H9 (cell line): ENCODE measurements around the gene C1orf105. TPM values are rescaled to one million over a fixed set of nuclear protein-coding genes. Genes with fewer than 3 reads are reported as not detected.

Experiments
- DNase-seq: peaks from one replicate; pipeline ENCODE4 v3.0.0-alpha.2; 2017
- H2AFZ ChIP-seq: one replicate; pipeline ENCODE4 v1.6.1; 2013; ENCODE audit warnings: mild to moderate bottlenecking, low read length, control low read depth, moderate library complexity
- H2AK5ac ChIP-seq: 2 replicates; pipeline ENCODE4 v1.6.1; 2013; ENCODE audit warnings: low read length, control low read depth, mixed read lengths; ENCODE audit not compliant: insufficient read length
- H2BK120ac ChIP-seq: one replicate; pipeline ENCODE4 v1.6.1; 2013; ENCODE audit warnings: low read depth, mild to moderate bottlenecking, low read length, control low read depth, inconsistent platforms; ENCODE audit not compliant: poor library complexity, severe bottlenecking
- H2BK12ac ChIP-seq: 2 replicates; pipeline ENCODE4 v1.6.1; 2013; ENCODE audit warnings: low read length, control low read depth, mixed read lengths, low read depth; ENCODE audit not compliant: insufficient read length
- H2BK15ac ChIP-seq: 2 replicates; pipeline ENCODE4 v1.6.1; 2013; ENCODE audit warnings: low read depth, low read length, control low read depth
- H2BK20ac ChIP-seq: one replicate; pipeline ENCODE4 v1.6.1; 2013; ENCODE audit warnings: low read depth, mild to moderate bottlenecking, low read length, control low read depth, inconsistent platforms; ENCODE audit not compliant: poor library complexity, severe bottlenecking
- H2BK5ac ChIP-seq: 2 replicates; pipeline ENCODE4 v1.6.1; 2013; ENCODE audit warnings: low read length, control low read depth, mixed read lengths; ENCODE audit not compliant: insufficient read length
- H3K14ac ChIP-seq: 2 replicates; pipeline ENCODE4 v1.6.1; 2013; ENCODE audit warnings: low read length, control low read depth; ENCODE audit not compliant: insufficient read depth
- H3K18ac ChIP-seq: 2 replicates; pipeline ENCODE4 v1.6.1; 2013; ENCODE audit warnings: low read depth, mild to moderate bottlenecking, mixed read lengths, low read length, control low read depth; ENCODE audit not compliant: insufficient read length
- H3K23ac ChIP-seq: 2 replicates; pipeline ENCODE4 v1.6.1; 2013; ENCODE audit warnings: low read length, control low read depth, mixed read lengths, low read depth; ENCODE audit not compliant: insufficient read length
- H3K23me2 ChIP-seq: 2 replicates; pipeline ENCODE4 v1.6.1; 2013; ENCODE audit warnings: low read depth, mild to moderate bottlenecking, mixed read lengths, low read length, control low read depth; ENCODE audit not compliant: insufficient read length, poor library complexity, severe bottlenecking
- H3K27ac ChIP-seq: 2 replicates; pipeline ENCODE4 v1.5.1; 2013; ENCODE audit warnings: low read length, control low read depth, mixed read lengths, low read depth; ENCODE audit not compliant: insufficient read length
- H3K27me3 ChIP-seq: 2 replicates; pipeline ENCODE4 v1.6.1; 2013; ENCODE audit warnings: low read length, control low read depth, inconsistent platforms; ENCODE audit not compliant: insufficient read depth
- H3K4ac ChIP-seq: 2 replicates; pipeline ENCODE4 v1.6.1; 2013; ENCODE audit warnings: low read depth, mild to moderate bottlenecking, control low read depth, inconsistent platforms, low read length, moderate library complexity
- H3K4me1 ChIP-seq: 2 replicates; pipeline ENCODE4 v1.6.1; 2013; ENCODE audit warnings: low read length, control low read depth, inconsistent platforms; ENCODE audit not compliant: insufficient read depth
- H3K4me2 ChIP-seq: 2 replicates; pipeline ENCODE4 v1.6.1; 2013; ENCODE audit warnings: low read length, control low read depth, mixed read lengths; ENCODE audit not compliant: insufficient read length, insufficient read depth
- H3K56ac ChIP-seq: 2 replicates; pipeline ENCODE4 v1.6.1; 2013; ENCODE audit warnings: low read depth, mild to moderate bottlenecking, mixed read lengths, low read length, control low read depth; ENCODE audit not compliant: insufficient read length
- H3K79me1 ChIP-seq: 2 replicates; pipeline ENCODE4 v1.6.1; 2013; ENCODE audit warnings: low read depth, mild to moderate bottlenecking, moderate library complexity, low read length, control low read depth, inconsistent platforms; ENCODE audit not compliant: insufficient read depth, poor library complexity, severe bottlenecking
- H3K79me2 ChIP-seq: 2 replicates; pipeline ENCODE4 v1.6.1; 2013; ENCODE audit warnings: low read length, control low read depth, inconsistent platforms; ENCODE audit not compliant: insufficient read depth
- H3K9ac ChIP-seq: 2 replicates; pipeline ENCODE4 v1.6.1; 2013; ENCODE audit warnings: low read length, control low read depth, mixed read lengths; ENCODE audit not compliant: insufficient read length; ENCODE audit errors: extremely low read depth
- H3K9me3 ChIP-seq: one replicate; pipeline ENCODE4 v1.6.1; 2013; ENCODE audit warnings: low read depth, low read length, inconsistent platforms; ENCODE audit not compliant: control insufficient read depth
- H3T11ph ChIP-seq: one replicate; pipeline ENCODE4 v1.6.1; 2013; ENCODE audit warnings: mild to moderate bottlenecking, low read length, control low read depth, inconsistent platforms
- H4K20me1 ChIP-seq: one replicate; pipeline ENCODE4 v1.6.1; 2013; ENCODE audit not compliant: control insufficient read depth, insufficient read length, insufficient read depth
- H4K5ac ChIP-seq: 2 replicates; pipeline ENCODE4 v1.6.1; 2013; ENCODE audit warnings: low read depth, mild to moderate bottlenecking, mixed read lengths, low read length, control low read depth; ENCODE audit not compliant: insufficient read length
- H4K8ac ChIP-seq: replicated peaks from 2 replicates; pipeline ENCODE4 v1.6.1; 2013; ENCODE audit warnings: low read length, control low read depth, mixed read lengths, low read depth; ENCODE audit not compliant: insufficient read length
- H4K91ac ChIP-seq: 2 replicates; pipeline ENCODE4 v1.6.1; 2013; ENCODE audit warnings: low read depth, mild to moderate bottlenecking, moderate library complexity, mixed read lengths, low read length, control low read depth; ENCODE audit not compliant: insufficient read length
- H3K27ac Mint-ChIP-seq, 3 experiments: 2 replicates in 2 of 3; 3 replicates in 1 of 3; pipeline ENCODE4 v1.8.0; 2020 to 2021; ENCODE audit warnings: mixed read lengths in 3 of 3, mild to moderate bottlenecking in 1 of 3, moderate library complexity in 1 of 3
- H3K27me3 Mint-ChIP-seq: 2 replicates; pipeline ENCODE4 v1.8.0; 2021; ENCODE audit warnings: low read depth, mild to moderate bottlenecking, moderate library complexity, mixed read lengths
- H3K36me3 Mint-ChIP-seq, 3 experiments: 2 replicates in 2 of 3; 3 replicates in 1 of 3; pipeline ENCODE4 v1.8.0; 2020 to 2021; ENCODE audit warnings: low read depth in 3 of 3, mixed read lengths in 3 of 3; ENCODE audit not compliant: insufficient read depth in 1 of 3
- H3K4me1 Mint-ChIP-seq, 2 experiments: 2 replicates each; pipeline ENCODE4 v1.8.0; 2020; ENCODE audit warnings: mixed read lengths in 2 of 2
- H3K4me3 Mint-ChIP-seq, 2 experiments: 2 replicates in 1 of 2; 3 replicates in 1 of 2; pipeline ENCODE4 v1.8.0; 2020 to 2021; ENCODE audit warnings: mild to moderate bottlenecking in 2 of 2, mixed read lengths in 2 of 2, moderate library complexity in 1 of 2
- H3K9me3 Mint-ChIP-seq, 2 experiments: 2 replicates in 1 of 2; 3 replicates in 1 of 2; pipeline ENCODE4 v1.8.0; 2020; ENCODE audit warnings: mild to moderate bottlenecking in 2 of 2, mixed read lengths in 2 of 2, moderate library complexity in 1 of 2
- WGBS: extraction: QIAGEN DNeasy Blood & Tissue Kit; methylation state at CpG from one replicate; pipeline ENCODE4 v1.1.7; 2013; ENCODE audit warnings: missing lambda C conversion rate, low lambda C conversion rate, mixed read lengths; ENCODE audit not compliant: insufficient read length; ENCODE audit errors: extremely low coverage; 5-methylcytosine and 5-hydroxymethylcytosine counted together
- total RNA-seq: library from RNA; stranded (reverse); gene quantifications from 2 replicates; pipeline ENCODE4 v1.2.1, GENCODE V29; 2021
- TF ChIP-seq, protein P1 (sequence below): fragments of 200-600 bp; sonication (generic); conservative IDR thresholded peaks from 3 replicates; pipeline ENCODE4 v1.8.0; 2021; ENCODE audit warnings: antibody characterized with exemption, mild to moderate bottlenecking

The C1orf105 gene
- total RNA-seq, 1 experiment from 2014 or later, result not detected

DNA sequence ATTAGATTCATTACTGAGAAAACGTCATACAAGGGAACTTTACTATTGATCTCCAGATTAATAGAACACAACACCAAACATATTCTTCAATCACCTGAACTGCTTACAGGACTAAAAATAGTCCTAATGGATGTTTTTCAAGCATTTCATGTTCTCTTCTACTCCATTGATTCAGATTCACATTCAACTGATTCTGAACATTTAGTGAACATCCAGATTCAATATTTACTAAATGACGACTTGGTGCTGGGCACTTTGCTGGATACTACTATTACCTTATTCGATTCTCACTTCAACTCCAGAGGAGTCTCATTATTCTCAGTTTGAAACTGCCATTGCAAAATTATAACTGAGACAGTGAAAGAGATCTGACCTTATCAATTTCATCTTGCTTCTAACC is 93.6 kb downstream of the C1orf105 start:
- Histone ChIP-seq H2BK15ac (no peak overlapping the region), H3K23me2 (no peaks in the 10 kb centered on the region), H2BK120ac (no peak overlapping the region), H3K18ac (no peak overlapping the region), H4K8ac (no peak overlapping the region), H2BK5ac (no peak overlapping the region), H2AK5ac (no peak overlapping the region), H4K91ac (no peak overlapping the region), H3K23ac (no peak overlapping the region), H3K4me2 (no peak overlapping the region), H3K9ac (no peak overlapping the region), H2AFZ (no peak overlapping the region), H3K14ac (no peak overlapping the region), H3T11ph (no peak overlapping the region), H4K20me1 (no peaks in the 10 kb centered on the region), H2BK12ac (no peak overlapping the region), H4K5ac (no peak overlapping the region), H2BK20ac (no peak overlapping the region), H3K9me3 (no peaks in the 10 kb centered on the region), H3K79me2 (no peaks in the 10 kb centered on the region), H3K56ac (no peak overlapping the region), H3K27me3 (no peaks in the 10 kb centered on the region), H3K79me1 (no peaks in the 10 kb centered on the region), H3K27ac (no peak overlapping the region), H3K4me1 (no peaks in the 10 kb centered on the region), H3K4ac (no peak overlapping the region)
- no peaks in the 10 kb centered on the region for H3K4me1 Mint-ChIP-seq
- DNase-seq, result no peak
- WGBS, result no CpG with 5 or more reads among the region's 3 CpGs
- H3K9me3 Mint-ChIP-seq, result no peaks in the 10 kb centered on the region
- H3K36me3 Mint-ChIP-seq, result no peaks in the 10 kb centered on the region
- H3K4me3 Mint-ChIP-seq, result no peak overlapping the region
- no peaks in the 10 kb centered on the region for H3K27me3 Mint-ChIP-seq
- TF ChIP-seq, protein P1, sequence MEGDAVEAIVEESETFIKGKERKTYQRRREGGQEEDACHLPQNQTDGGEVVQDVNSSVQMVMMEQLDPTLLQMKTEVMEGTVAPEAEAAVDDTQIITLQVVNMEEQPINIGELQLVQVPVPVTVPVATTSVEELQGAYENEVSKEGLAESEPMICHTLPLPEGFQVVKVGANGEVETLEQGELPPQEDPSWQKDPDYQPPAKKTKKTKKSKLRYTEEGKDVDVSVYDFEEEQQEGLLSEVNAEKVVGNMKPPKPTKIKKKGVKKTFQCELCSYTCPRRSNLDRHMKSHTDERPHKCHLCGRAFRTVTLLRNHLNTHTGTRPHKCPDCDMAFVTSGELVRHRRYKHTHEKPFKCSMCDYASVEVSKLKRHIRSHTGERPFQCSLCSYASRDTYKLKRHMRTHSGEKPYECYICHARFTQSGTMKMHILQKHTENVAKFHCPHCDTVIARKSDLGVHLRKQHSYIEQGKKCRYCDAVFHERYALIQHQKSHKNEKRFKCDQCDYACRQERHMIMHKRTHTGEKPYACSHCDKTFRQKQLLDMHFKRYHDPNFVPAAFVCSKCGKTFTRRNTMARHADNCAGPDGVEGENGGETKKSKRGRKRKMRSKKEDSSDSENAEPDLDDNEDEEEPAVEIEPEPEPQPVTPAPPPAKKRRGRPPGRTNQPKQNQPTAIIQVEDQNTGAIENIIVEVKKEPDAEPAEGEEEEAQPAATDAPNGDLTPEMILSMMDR, result no peak
- no peak overlapping the region for H3K27ac Mint-ChIP-seq
